ENCODE data around the gene C12orf76. TPM values are rescaled to one million over a fixed set of nuclear protein-coding genes. Genes with fewer than 3 reads are reported as not detected.

C12orf76 gene
- total RNA-seq, 1 experiment from 2014 or later = 10.1 TPM

DNA sequence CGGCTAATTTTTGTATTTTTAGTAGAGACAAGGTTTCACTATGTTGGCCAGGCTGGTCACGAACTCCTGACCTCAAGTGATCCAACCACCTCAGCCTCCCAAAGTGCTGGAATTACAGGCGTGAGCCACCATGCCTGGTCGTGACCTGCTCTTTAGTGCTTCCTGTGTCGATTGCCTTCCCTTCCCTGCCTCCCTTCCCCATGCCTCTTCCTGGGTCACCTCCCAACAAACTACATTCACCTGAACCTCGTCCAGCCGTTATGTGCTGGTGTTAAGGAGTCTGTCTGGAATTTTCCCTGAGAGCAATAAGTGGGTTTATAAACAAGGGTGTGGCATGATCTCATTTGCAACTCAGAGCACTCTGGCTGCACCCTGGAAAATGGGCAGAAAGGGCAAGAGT lies 32.1 kb upstream of the C12orf76 start (continued):
- TF ChIP-seq ZBTB33 (IDR thresholded peaks at IDR 0.05; ENCODE audit: extremely low read depth, insufficient replicate concordance, low read length) (no peak), SIN3A (IDR thresholded peaks at IDR 0.05; ENCODE audit: low read depth) (no peak), FOSL1 (IDR thresholded peaks at IDR 0.05; ENCODE audit: low read depth) (no peak), POLR2AphosphoS5 (IDR thresholded peaks at IDR 0.05; ENCODE audit: low read depth, low read length) (no peak), EZH2 (IDR thresholded peaks at IDR 0.05) (no peak), MAX (IDR thresholded peaks at IDR 0.05) (no peak)

- intact Hi-C loops (cut with micrococcal nuclease) = no loop called here
- ChIA-PET CTCF (no interaction called here), RAD21 (ENCODE audit: low non-redundant PET in 1 of 2, low total read pairs in 2 of 2, uncharacterized antibody in 2 of 2, unreplicated experiment in 2 of 2) (no interaction called here), POLR2A (no interaction called here)
- H3K9me3 ChIP-seq (ENCODE audit: control insufficient read depth in 1 of 2, insufficient read depth in 1 of 2, low read depth in 1 of 2, low read length in 2 of 2) = no peaks in the 10 kb centered on the region
- H2AFZ ChIP-seq (ENCODE audit: low read depth, low read length, poor library complexity, severe bottlenecking) = peak overlapping the region; percentile 89
- H3K27ac ChIP-seq (ENCODE audit: low read depth, low read length) = no peak overlapping the region
- H3K9me2 ChIP-seq (ENCODE audit: insufficient read depth) = no peaks in the 10 kb centered on the region
- H3K9ac ChIP-seq (ENCODE audit: low read length) = no peak overlapping the region
- H3K4me2 ChIP-seq (ENCODE audit: low read length) = no peak overlapping the region
- ATAC-seq (peak; percentile 59), DNase-seq (ENCODE audit: low read depth, low spot score) (no peak)
- H3K27me3 ChIP-seq (ENCODE audit: insufficient read depth, low read length) = no peaks in the 10 kb centered on the region
- H4K20me1 ChIP-seq (ENCODE audit: insufficient read depth) = no peaks in the 10 kb centered on the region
- TF ChIP-seq CEBPB (IDR thresholded peaks at IDR 0.05; ENCODE audit: low read depth) = no peak
- TF ChIP-seq YY1 (IDR thresholded peaks at IDR 0.05; ENCODE audit: extremely low read depth, insufficient replicate concordance, low read depth, low read length) = no peak
- no peak for TF ChIP-seq FOSL1 (IDR thresholded peaks at IDR 0.05; ENCODE audit: low read depth)
- TF ChIP-seq CTCF (IDR thresholded peaks at IDR 0.05 in 2 of 3, conservative IDR thresholded peaks at IDR 0.05 in 1 of 3; ENCODE audit: borderline replicate concordance in 1 of 3, insufficient read depth in 1 of 3, low read depth in 2 of 3, low read length in 2 of 3) = no peak
- no peak for TF ChIP-seq SRF (IDR thresholded peaks at IDR 0.05; ENCODE audit: low read depth)
- no peak for TF ChIP-seq TCF7L2 (IDR thresholded peaks at IDR 0.05; ENCODE audit: borderline replicate concordance, extremely low read depth, insufficient read depth, insufficient read length)
- TF ChIP-seq ZNF274 (IDR thresholded peaks at IDR 0.05; ENCODE audit: low read depth, low read length) = no peak
- no peak for TF ChIP-seq SIN3A (IDR thresholded peaks at IDR 0.05; ENCODE audit: low read depth)
- BruUV-seq (replicated peaks) = no TSS peak
- no peak overlapping the region for H3K4me3 ChIP-seq (replicated peaks in 1 of 2; ENCODE audit: low read depth in 1 of 2, low read length in 2 of 2)
- no peaks in the 10 kb centered on the region for H3K4me1 ChIP-seq (ENCODE audit: control insufficient read depth in 1 of 2, insufficient read depth in 2 of 2, low read length in 2 of 2)
- no peaks in the 10 kb centered on the region for H3K79me2 ChIP-seq (ENCODE audit: insufficient read depth, low read length)
- no peaks in the 10 kb centered on the region for H3K36me3 ChIP-seq (ENCODE audit: control insufficient read depth in 1 of 2, insufficient read depth in 2 of 2, low read length in 2 of 2)
These were observed 31.4 kb upstream of the C12orf76 start for GRCh38 chr12:110079477-110080400.
